GM23248 (cell line): ENCODE measurements around the gene EVL.

Experiments used
- EZH2 ChIP-seq: fragments of 200-600 bp; sonication (generic); IDR thresholded peaks from 2 replicates; pipeline ENCODE4 v1.6.1; 2018; ENCODE audit warnings: antibody characterized with exemption, mild to moderate bottlenecking; ENCODE audit not compliant: insufficient read depth, poor library complexity, severe bottlenecking
- EZH2phosphoT487 ChIP-seq: fragments of 200-600 bp; sonication (generic); IDR thresholded peaks from 2 replicates; pipeline ENCODE4 v1.6.1; 2018; ENCODE audit warnings: antibody characterized with exemption, moderate library complexity, mild to moderate bottlenecking, low read depth; ENCODE audit not compliant: insufficient read depth

- TF ChIP-seq EZH2 = no peak
- TF ChIP-seq EZH2phosphoT487 = no peak
Observed at GRCh38 chr14:100071545-100071944, 6.3 kb downstream of the EVL start.
